Activated naive CD4-positive, alpha-beta T cell treated with Interleukin-2 at 50 U/mL for 16 hours (primary cell): ENCODE results near the gene RBM38.
A peak's percentile ranks its signal among the peaks of the same experiment; 100 is the strongest.

Experiments
- DNase-seq: peaks from one replicate; pipeline ENCODE4 v3.0.0-alpha.2; 2020

RBM38 gene

DNA sequence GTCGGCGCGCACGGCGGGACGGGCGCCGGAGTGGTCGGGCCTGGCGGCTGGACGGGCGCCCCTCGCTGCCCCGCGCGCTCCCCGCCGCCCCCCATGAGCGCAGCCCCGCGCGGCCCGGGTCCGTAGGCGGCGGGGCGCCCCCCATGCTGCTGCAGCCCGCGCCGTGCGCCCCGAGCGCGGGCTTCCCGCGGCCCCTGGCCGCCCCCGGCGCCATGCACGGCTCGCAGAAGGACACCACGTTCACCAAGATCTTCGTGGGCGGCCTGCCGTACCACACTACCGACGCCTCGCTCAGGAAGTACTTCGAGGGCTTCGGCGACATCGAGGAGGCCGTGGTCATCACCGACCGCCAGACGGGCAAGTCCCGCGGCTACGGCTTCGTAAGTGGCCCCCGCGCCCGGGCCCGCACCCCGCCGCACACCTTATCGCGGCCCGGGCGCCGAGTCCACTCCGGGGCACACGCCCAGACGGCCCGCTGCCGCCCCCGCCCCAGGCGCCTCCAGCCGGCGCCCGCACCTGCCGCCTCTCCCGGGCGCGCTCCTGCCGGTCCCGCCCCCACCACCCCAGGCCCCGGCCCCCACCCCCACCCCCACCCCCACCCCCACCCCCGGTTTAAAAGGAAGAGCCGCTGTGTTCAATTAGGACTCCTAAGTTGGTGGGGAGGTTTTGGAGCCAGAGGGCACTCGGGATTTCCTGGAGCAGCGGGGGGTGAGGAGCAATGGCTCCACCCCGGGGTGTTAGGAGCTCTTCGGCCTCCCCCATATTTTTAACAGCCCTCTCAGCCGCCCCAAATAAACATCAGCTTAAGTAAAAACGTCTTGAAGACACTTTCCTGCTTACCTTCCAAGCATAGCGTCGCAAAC is 474 bp downstream of the RBM38 start:
- peak; percentile 47 for DNase-seq

DNA sequence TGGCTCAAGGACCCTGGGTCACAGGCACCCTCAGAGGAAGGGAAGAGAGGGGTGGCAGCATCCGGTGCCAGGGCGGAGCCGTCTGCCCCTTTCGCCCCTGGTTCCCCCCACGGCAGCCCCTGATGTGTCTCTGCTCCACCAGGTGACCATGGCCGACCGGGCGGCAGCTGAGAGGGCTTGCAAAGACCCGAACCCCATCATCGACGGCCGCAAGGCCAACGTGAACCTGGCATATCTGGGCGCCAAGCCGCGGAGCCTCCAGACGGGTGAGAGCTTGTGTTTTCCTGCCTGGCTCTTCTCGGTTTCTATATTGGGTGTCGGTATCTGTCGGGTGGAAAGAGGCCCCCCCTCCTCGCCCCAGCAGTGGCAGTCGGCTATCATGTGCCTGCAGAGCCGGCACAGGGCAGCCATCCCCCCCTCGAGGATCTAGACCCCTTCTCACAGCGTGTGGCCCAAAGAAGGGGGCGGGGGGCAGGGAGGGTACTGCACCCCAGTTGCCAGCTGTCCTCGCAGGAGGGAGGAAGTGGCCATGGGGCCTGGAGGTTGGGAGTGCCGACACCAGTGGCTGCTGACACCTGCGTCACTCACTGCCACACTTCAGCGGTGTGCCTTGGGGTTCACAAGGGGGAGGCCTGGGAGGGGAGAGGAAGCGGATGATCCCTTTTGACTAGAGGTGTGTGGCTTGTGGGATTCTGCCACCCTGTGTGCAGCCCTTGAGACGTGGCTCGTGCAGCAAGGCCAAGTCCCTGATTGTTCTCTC is 1.5 kb downstream of the RBM38 start:
- DNase-seq = peak; percentile 72

DNA sequence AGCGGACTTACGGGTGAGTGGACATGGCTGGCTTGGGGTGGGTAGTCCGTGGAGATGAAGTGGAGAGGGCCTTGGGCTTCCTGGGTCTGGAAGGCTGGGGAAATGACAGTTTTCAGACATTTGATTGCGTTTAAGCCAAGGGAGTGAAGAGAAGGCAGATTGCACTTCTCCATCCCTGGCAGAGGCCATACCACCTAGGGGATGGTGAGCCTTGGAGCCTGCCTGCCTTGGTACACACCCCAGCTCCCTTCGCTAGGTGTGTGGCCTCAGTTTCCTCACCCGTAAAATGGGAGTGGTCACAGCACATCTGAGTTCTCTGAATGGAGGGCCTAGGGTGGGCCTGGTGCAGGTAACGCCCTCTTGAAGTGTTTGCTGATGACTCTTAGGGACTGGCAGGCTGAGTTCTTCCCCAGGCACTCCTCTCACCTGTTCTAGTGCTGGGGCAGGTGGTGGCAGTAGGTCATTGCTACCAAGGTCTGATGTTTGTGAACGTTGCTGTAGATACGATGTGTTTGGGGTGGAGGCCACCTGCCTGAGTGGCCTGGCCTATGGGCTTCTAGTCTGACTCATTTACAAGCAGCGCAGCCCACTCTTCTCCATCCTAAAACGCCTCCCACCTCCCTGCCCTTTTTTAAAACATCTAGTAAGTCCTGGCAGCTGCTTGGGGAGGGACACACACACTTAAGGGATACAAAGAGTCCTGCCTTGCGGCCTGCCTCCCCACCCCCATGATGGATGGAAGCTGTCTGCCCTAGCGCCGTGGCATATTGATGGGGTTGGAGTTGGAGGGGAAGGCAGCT is 2.3 kb downstream of the RBM38 start:
- DNase-seq = no peak

DNA sequence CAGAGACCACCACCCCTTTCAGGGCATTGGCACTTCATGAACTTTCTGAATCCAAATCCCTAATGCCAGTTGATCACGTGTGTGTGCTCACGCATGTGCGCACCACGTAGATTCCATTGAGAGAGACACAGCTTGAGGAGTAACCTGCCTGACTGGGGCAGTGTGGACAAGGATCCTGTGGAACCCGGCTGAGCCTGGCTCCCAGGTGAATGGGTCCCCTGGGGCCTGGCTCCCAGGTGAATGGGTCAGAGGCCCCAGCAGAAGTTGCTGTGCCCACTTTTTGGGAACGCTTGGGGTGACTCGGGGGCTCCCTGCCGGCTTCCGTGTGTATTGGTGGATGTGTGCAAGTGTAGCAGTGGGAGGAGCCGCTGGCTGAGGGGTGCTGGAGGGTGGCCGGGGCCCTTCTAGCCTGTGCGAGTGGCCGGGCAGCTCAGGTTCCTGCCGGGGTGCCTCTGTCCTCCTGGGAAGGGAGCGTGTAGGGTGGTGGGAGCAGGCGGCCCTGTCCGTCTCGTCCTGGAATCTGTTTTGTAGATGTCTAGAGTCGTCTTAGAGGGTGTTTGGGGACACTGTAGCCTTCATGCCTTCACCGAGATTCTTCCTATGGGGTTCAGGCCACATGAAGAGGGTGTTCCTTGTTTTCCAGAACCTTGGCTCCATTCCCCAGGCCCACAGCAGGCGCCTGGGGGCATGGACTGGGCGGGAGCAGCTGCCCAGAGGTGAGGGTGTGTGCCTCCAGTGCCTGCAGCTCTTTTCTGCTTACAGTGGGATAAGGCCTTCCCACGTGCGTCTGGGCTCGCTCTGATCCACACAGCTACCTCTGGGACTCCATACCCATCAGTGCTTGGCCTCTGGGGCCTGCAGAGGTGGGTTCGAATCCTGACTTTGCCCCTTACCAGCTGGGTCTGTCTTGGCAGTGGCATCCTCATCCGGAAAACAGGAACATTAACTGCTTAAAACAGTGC is 3.2 kb downstream of the RBM38 start:
- DNase-seq = no peak

DNA sequence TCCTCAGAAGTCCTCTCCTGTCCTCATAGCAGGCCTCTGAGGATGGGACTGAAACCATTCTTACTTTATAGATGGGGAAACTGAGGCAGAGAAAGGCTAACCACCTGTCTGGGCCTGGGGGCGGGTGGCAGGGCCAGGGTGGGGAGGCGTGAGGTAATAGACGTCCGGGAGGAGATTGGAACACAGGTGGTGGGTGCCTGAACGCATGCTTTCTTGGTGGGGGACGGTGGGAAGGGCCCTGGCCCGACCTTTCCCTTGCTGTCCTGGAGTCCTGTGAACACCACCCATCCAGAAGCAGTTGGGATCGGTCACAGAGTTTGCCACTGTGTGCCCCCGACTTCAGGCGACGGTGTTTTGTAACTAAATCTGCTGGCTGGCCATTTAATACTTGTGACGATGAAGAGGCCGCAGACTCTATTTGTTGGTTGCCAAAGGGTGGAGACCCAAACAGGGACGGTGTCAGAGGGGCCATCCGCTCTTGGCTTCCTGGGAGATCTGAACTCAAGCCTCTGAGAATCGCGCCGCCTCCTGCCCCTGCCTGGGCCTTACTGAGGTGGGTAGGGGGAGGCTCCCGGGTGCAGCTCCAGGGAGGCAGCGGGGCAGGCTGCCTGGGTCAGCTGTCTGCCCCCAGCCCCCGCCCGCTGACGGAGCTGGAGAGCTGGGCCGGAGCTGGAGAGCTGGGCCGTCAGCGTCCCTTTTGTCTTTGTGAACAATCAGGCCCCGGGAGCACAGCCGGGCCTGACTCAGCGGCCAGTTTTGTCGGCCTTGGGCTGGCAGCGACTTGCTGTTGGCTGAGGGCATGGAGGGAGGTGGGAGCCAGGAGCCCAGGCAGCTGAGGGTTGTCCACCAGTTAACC is 4.1 kb downstream of the RBM38 start:
- no peak for DNase-seq

DNA sequence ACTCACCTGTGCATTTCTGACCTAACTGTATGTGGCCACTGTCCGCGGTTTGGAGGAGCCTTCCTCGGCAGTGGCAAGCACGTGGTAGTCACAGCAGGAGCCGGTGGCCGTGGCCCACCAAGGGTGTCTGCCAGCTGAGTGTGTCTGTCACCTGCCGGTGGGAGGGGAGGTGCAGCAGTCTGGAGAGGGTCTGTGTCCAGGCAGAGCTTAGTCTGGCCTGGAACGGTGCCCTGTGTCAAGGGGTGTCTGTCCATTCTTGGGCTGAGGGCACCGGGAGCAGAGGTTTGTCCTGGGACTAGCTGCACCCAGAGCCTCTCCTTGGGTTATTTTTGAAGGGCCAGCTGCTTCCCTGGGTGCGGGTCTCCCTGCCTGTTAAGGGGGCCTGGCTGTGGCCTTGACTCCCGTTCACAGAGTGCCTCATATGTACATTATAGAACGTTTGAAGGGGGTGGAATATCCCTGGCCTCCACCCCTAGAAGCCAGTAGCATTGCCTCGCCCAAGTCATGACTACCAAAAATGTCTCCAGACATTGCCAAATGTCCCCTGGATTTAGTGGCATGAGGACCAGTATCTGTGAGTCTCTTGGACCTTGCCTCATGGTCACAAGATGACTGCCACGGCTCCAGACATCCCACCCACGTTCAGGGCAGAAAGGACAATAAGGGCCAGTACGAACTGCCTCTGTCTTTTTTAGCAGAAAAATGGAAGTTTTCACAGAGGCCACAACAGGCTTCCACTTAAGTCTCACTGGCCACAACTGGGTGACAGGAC is 5.2 kb downstream of the RBM38 start:
- no peak for DNase-seq

DNA sequence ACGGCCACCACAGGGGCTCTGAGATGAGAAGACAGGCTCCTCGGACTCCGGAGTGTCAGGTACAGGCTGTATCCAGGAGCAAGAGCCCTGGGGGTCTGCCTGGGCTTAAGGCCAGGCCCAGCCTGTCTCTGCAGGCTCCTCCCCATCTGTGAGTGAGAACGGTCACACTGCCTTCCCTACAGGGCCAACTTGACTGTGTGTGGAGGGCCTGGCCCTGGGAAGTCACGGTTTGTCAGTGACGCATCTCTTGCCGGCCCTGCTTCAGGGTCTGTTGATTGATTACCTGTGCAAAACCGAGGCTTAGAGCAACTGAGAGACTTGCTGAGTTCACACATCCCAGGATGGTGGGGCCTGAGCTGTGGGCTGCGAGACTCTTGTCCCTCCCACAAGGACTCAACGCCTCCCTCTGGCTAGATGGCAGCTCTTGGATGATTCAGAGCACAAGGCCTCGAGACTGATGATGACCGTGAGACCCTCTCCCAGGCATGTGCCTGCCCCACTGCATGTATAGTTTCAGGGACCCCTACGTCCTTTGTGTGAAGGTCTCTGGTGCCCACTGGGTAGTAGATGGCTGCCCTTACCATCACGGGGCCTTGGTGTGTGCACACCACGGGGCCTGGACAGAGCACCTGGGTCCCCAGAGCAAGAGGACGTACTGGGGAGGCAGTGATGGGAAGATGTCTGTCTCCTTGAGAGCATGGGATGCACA is 5.9 kb downstream of the RBM38 start:
- DNase-seq = peak; percentile 27

DNA sequence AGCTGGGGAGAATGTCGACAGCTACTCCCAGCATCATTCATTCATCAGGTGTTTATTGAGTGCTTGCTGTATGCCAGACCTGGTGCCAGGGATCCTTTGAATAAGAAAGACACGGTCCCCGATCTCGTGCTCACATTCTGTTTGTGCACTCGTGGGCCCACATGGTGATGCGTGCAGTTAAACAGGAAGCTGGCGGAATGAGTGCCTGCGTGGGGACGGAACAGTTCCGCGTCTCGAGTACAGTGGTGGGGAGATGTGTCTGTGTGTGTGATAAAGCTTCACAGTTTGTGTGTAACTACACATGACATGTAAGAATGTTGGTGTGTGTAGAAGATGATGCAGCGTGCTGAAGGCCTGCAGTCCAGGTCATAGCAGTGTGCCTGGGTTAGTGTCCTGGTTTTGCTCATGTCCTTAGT is 6.5 kb downstream of the RBM38 start:
- peak; percentile 65 for DNase-seq

DNA sequence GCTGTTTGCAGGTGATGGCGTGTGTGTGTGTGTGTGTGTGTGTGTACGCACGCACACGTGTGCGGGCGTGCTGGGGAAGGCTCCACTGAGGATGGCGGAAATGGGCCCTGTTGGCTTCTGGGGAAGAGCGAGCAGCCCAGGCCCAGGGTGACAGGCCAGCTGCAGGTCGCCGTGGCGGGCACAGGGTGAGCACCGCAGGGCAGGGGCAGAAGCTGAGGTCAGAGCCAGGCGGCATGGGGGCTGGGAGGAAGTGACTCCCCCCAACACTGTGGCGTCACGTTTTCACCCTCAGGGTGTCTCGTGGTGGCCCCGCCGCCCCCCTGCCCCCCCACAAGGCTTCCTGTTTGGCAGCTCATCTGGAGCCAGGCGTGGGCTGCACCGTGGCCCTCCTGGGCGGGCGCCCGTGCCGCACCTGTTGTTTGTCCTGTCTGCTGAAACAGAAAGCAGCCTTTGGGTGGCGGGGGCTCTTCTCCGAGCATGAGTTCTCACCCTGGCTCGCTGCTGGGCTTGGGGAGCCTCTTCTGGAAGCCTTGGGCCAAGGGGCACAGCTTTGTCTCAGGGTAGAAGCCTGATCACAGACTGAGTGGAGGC is 7.1 kb downstream of the RBM38 start:
- peak; percentile 86 for DNase-seq

DNA sequence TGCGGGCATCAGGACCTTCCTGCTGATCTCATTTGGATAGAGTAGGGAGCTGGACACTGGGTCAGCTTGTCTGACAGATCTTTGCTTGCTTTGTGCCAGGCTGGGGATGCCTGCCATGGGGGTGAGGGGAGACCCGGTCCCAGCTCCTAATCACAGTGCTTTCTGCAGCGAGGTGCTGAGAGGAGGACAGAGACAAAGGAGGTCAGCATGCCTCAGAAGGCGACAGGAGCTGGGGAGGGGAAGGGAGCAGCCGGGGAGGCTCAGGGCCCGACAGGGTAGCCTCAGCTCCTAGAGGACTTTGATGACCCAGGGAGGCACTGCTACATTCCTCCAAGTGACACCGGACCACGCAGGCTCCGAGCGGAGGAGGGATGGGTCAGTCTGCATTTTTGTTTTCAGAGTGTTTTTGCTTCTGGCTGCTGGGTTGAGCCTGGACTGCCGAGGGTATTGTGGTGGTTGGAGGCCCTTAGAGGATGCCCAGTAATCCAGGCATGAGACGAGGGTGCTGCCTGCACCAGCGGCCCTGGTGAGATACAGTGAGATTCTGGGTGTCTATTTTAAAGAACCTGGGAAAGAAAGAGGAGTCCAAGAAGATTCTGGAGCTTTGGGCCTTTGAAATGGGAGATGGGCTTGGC is 7.8 kb downstream of the RBM38 start:
- no peak for DNase-seq

DNA sequence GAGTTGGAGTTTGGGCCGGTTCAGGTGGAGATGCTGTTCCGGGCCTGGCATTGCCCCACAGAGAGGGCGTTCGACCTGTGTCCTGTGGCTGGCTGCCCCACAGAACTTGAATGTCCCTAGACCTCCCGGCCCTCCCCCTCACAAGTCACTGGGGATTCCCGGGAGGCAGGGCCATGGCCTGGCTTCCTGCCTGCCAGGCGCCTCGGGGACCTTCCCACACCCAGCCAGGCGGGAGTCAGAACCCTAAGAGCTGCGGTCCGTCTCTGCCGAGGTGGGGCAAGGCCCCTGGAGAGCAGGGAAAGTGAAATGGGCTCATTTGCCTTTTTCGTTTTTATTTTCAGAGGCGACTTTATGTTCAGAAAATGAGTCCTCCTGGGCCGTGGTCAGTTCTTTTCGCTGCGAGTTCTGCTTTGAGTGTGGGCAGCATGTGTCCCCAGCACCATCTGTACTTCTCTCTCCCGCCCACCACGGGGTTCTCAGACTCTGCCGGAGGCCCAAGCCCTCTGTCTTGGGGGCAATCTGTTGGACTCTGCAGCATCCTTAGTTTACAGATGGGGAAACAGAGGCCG is 8.5 kb downstream of the RBM38 start:
- DNase-seq = peak; percentile 58

DNA sequence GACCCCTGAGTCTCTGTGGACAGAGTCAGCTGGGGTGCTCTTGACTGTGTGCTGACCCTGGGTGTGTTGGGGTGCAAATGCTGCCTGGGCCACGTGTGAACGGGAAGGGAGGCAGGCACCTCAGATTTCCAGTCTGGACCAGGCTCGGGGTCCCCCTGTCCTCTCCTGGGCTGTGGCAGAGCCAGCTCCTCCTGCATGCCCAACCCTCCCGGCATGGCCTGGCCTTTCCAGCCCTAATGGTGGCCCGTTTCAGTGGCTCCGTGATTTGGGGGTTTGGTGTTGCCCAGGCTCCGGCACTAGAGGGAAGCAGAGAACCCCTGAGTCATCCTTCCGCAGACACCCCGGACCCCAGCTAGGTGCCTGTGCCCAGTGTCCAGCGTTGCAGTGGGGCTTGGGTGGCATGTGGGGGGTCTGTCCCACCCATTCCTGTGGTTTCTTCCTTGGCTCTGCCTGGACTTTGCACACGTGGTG is 9.1 kb downstream of the RBM38 start:
- no peak for DNase-seq

DNA sequence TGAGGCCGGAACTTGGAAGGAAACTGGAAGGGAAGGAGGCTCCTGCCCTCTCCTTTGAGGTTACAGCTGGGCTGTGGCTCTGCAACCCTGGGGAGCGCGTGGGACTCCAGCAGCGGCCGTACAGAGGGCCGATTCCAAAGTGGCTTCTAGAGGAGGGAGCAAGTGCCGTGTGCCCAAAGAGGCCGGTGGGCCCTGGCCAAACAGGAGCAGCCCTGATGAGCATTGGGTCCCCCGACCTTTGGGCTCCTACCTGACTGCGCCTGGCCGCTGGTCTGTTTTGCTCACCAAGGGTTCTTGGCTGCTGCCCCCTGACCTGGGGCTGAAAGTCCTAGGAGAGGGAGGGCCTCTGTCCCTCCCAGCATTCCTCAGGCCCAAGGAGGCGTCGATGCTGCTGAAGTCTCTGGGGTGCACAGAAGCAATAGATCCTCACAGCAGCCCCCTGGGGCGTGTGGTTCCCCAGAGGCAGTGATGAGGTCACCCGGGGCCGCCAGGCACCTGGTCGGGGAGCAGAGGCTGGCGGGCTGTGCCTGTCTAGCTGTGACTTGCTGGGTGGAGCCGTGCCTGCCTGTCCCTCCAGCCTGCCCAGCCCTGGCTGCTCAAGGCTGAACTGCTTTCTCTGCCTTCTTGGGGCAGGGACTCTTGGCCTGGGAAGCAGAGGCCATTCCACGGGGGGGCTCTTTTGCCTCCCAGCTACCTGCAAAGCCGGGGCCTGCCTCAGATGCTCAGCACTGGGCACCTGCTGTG is 9.8 kb downstream of the RBM38 start:
- no peak for DNase-seq

DNA sequence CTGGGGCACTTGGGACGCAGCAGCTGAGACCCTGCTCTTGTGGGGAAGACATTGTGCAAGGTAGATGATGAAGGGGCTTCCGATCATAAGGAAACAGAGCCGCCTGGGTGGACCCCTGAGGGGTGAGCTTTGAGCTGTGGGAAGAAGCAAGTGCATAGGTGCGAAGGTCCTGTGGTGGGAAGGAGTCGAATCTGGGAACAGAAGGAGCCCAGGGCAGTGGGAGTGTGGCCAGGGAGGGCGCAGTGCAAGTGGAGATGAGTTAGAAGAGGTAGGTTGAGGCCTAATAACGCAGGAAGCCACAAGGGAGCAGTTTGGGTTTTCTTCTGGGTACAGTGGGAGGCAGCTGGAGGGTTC is 10.3 kb downstream of the RBM38 start:
- DNase-seq = no peak

DNA sequence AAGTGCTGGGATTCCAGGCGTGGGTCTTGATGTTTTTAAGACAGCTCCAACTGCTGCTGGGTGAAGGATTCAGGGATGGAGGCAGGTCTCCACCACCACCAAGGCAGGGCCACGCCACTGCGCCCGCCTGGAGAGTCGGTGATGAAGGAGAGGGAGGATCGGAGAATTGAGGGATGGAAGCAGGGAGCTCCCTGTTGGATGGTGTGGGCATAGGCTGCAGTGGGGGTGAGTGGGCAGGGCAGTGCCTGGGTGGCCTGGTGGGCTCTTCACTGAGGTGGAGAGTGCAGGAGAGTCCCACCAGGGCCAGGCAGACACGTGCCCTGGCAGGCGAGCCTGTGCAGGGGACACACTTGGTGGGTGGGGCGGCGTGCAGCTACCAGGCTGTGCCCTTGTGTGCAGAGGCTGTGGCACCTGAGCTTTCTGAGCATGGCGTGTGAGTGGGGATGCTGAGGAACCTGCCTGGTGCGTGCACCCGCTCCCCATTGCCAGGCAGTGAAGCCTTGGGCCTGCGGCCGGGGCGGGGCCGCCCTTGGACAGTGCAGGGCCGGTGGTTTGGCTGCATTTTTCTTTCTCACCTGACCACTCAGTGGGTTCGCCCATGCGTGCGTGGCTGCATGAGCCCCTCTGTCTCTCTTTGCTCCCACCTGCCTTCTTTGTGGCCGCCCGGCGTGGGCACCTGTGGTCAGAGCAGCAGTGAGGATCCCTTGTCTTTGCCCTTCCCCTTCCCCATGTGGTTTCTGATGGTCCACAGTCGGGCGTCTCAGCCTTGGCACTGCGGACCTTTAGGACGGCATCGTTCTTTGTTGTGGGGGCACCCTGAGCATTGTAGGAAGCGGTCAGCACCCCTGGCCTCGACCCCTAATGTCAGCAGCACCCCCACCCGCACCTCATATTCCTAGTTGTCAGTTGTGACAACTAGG is 11.3 kb downstream of the RBM38 start:
- no peak for DNase-seq

DNA sequence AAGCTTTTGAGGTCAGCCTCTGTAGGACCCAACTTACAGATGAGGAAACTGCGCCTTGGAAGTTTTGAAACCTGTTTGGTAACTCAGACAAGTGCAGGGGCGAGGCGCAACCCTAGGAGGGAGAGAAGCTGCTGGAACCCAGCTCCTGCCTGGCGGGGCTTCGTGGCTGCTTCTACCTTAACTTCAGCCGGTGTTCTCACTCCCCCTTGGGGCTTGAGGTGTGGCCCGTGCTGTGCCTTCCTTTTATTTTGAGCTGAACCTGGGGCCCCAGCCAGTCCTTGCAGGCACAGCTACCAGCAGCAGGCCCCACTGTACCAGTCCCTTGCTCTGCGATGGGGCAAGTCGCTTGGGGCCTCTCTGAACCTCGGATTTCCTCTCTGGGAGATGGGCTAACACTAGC is 12.0 kb downstream of the RBM38 start:
- no peak for DNase-seq

DNA sequence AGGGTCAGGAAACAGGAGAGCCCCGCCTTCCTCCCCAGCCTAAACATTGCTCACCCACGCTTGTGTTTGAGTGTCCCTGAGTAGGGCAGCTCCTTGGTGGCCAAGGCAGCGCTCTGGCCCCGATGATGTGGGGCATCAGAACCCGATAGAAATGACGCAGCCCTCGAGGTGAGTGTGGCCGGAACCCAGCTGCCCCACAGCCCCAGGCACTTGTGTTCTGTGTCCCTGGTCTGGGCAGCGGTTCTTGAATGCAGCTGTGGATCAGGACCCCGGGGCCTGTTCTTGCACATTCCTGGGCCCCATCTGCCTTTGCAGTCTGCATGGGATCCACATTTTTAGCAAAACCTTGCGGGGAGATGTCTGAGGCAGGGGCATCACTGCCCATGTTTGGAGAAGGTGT is 12.8 kb downstream of the RBM38 start:
- no peak for DNase-seq
